ENCODE results near the gene SAP30. TPM values are rescaled to one million over a fixed set of nuclear protein-coding genes. Genes with fewer than 3 reads are reported as not detected.

SAP30 gene, protein sequence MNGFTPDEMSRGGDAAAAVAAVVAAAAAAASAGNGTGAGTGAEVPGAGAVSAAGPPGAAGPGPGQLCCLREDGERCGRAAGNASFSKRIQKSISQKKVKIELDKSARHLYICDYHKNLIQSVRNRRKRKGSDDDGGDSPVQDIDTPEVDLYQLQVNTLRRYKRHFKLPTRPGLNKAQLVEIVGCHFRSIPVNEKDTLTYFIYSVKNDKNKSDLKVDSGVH
- total RNA-seq: 23.1 and 24.9 TPM in 2 replicates

DNA sequence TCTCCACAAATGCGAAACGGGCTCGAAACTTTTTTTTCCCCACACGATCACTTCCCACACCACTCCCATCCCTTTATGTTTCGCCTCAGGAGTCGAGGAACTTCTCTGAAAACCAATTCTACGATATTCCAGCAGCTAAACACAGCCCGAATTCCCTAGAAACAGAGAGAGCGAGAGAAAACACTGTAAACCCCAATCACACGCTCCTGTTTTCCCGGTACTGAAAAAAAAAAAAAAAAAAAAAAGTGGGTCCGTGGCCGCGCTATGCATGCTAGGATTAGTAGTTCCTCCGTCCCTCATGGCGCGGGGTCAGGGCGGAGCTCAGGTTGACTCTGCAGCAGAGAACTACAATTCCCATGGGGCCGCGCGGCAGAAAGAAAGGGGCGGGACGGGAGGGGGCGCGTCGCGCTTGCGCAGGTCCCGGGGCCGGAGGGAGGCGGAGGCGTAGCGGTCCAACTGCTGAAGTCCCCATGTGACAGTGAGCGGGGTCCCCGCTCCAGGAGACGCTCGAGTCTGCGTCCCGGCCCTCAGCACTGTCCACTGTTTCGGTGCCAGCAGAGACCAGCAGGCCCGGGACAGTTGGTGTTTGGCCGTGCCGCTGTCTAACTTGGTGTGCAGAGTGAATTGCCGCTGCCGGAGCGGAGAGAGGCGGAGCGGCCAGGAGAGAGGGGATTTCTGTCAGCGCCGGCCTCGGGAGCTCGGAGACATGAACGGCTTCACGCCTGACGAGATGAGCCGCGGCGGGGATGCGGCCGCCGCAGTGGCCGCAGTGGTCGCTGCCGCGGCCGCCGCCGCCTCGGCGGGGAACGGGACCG is at the start of gene SAP30:
SAP30 (plus strand) TSS at position 478 of the 815 bp plus-strand sequence; CDS start at position 707, 229 bp downstream.
- intact Hi-C loops (cut with micrococcal nuclease): loop anchor here (1.0 to 2.0 kb wide), 4 partner anchors 36 to 913 kb away; partner anchors contain the start of genes CEP44, FBXO8, GALNT7 and HMGB2

DNA sequence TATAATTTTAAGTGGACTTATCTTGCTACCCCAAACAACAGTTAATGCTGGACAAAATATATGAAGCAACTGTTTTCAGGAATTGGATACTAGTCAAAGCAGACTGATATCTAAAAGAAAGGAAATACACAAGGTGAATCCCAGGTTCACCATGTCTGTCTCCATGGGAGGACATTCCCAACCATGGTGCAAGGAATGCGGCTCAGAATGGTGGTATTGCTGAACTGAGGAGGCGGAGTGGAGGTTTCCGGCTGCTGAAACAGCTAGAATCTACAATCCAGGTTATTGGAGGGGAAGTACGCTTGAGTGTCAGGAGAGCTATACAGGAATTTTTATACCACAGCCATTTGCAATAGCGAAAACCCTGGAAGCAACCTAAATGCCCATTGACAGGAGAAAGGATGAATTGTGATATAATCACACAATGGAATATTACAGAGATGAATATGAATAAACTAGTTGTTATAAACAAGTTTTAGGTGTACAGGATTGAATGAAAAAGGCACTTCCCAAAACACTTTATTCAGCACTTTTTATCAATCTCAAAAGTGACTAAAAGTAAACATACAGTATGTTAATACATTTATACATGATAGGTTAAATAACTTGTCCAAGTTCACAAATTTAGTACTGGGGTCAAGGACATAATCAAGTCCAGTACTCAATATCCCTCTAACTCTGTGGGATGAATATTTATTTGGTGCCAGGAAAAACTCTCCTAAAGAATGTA is 45.6 kb upstream of the SAP30 start:
- intact Hi-C loops (cut with micrococcal nuclease): no loop called here

DNA sequence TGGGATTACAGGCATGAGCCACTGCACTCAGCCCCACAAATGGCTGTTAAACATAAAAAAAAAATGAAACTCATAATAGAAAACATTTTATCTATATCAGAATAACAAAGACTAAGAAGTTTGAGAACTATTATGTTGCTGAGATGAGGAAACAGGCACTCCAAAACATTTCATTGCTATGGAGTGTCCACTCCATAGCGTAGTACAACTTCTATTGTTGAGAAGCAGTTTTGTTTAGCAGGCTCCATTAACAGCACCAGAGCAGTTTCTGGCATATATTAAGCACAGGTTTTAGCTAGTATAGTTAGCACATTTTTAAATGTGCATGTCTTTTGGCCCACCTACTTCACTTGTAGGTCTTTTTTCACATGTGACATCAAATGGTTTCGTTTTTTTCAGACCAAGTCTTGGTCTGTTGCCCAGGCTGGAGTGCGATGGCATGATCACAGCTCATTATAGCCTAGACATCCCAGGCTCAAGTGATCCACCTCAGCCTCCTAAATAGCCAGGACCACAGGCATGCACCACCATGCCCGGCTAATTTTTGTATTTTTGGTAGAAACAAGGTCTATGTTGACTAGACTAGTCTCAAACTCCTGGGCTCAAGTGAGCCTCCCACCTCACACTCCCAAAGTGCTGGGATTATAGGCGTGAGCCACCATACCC is 42.4 kb upstream of the SAP30 start:
- intact Hi-C loops (cut with micrococcal nuclease): no loop called here

DNA sequence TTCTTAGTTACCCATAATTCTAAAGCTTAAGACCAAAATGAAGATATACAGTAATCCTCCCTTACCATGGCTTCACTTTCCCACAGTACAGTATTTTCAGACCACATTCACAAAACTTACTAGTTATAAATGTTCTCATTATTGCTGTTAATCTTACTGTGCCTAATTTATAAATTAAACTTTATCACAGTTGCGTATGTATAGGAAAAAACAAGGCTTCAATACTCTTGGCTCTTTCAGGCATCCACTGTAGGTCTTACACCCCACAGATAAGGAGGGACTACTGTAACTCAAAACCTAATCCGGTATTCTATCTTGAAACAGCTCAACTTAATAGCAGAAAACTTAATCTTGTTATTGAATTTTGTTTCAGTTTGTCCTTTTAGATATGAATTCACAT is 40.2 kb upstream of the SAP30 start:
- intact Hi-C loops (cut with micrococcal nuclease): no loop called here

DNA sequence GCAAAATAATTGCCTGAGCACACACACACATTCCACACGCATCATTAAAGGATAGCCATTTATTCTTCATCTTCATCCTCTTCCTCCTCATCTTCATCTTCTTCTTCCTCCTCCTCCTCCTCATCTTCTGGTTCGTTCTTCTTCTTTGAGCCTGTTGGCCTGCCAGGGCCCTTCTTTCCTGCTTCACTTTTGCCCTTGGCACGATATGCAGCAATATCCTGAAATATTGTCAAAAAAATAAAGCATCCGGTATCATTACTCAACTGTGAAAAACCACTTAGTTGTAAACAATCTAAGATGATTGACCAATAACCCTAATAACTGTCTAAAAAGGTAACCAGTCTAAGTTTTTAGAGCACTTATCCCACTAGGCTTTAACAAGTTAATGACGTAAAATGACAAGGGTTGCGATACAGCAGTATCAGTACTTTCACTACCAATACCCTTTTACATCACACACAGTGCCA is 38.7 kb upstream of the SAP30 start:
- intact Hi-C loops (cut with micrococcal nuclease): no loop called here

DNA sequence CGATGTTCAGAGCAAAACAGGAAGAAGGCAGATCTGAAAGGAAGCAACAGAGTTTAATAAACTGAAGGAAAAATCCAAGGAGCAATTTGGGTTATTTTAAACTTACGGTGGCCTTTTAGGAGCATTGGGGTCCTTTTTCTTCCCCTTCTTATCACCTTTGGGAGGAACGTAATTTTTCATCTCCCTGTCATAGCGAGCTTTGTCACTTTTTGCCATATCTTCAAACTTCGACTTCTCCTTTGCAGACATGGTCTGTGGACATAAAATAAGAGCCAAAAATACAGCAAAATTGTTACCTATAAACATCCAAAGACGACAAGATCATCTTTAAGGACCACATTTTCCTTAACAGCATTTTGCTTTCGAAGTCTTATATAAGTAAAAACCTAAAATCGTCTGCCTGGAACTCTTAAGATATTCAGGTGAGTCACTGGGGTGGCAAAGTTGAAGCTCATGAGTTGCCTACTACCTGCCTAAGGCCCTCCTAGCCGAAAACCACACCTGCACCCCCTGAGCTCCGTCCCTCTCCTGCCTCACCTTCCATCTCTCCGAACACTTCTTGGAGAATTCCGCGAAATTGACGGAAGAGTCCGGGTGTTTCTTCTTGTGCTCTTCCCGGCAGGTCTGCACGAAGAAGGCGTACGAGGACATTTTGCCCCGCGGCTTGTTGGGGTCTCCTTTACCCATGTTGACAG is 37.6 kb upstream of the SAP30 start:
- intact Hi-C loops (cut with micrococcal nuclease): no loop called here

DNA sequence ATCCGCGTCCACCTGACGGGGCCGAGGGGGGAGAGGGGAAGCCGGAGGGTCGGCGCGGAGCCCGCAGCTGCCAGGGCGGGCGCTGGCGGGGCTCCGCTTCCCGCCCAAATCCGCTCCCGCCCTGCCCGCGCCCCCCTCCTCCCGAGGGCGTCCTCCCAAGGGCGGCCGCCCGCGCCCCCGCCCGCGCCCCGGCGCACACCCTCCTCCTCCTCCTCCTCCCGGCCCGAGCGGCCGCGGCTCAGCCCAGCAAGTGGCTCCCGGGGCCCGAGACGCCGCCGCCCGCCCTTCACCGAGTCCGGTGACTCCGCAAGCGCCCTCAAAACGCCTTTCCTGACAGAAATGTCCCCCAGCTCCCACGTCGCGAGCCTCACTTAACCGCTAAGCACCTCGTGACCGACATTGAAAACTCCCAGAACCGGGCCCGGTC is 37.1 kb upstream of the SAP30 start:
- intact Hi-C loops (cut with micrococcal nuclease): loop anchor here (1.0 kb wide), 3 partner anchors 37 to 950 kb away; partner anchors contain the start of genes CEP44, FBXO8 and SAP30

DNA sequence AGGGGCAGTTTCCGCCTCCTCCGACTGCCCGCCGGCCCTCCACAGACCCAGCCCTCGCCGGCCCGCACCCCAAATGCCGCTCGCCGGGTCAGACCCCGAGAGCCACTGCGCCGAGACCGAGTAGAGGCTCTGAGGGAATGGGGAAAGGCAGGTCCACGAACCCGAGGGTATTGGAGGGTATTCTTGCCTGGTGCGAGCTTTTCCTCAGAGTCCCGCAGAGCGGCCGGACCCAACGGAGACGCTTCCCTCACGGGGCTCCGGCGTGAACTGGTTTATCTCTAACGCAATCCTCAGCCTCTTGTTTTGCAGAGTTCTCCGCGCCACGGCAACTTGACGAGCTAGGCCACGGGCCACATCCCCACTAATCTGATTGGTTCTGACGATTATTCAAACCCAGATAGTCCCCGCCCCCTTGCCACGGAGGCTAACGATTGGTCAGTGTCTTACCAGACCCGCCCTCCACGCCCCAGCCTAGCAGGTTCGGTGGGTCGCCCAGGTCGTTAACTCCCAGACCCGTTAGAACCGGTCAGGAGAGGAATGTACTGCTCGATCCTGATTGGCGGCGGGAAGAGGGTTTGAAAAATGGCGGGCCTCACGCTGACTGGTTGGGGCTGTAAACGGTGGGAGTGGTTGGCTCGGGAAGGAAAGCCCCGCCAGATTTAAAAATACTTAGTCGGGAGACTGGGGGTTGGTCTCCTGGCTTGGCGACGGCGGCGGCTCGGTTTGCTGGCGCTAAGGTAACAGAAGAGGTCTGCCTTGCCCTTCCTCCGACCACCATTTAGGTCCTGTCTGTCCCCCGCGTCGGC is 36.5 kb upstream of the SAP30 start, which contains the start of gene HMGB2:
HMGB2 (minus strand) TSS at position 274 of the 806 bp plus-strand sequence. CDS start 709 bp downstream, outside the sequence.
- intact Hi-C loops (cut with micrococcal nuclease): loop anchor here (1.0 kb wide), 3 partner anchors 36 to 949 kb away; partner anchors contain the start of genes CEP44, FBXO8 and SAP30

DNA sequence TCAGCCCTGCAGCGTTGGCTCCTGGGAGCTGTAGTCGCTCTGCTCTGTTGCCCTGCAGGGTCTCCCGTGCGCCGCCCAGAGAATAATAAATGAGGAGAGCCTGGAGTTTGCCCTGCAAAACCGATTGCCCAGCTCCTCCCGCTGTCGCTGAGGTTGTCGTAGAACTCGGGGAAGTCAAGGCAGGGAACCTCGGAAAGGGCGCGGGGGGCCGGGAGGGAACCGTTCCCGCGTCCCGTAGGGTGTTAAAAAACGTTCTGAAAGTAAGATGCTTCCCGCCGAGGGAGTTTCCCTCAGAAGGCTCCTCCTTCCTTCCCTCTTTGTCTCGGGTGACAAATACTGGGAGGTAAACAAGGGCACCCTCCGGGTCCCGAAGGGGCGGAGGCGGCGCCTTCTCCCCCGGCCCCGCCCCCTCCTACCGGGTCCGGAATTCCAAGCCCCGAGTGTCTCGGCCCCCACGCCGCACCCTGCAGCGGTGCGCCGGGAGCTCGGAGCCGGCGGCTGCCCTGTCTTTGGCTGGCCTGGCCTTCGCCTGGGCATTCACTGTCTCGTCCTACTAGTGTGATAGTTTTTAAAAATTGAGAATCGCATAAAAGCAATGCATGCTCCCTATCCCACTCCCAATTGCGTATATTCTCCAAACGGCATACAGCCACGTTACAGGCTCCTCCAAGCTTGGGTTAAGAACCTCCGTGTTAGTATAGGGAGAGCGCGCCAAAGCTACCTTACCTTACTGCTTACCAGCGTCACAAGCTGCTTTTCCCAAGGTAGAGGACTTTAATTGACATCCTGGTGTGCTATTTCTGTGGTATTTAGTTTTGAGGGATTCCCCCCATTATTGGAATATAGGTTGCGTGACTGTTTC is 35.6 kb upstream of the SAP30 start:
- intact Hi-C loops (cut with micrococcal nuclease): loop anchor here (1.0 kb wide), 3 partner anchors 35 to 948 kb away; partner anchors contain the start of genes CEP44, FBXO8 and SAP30

DNA sequence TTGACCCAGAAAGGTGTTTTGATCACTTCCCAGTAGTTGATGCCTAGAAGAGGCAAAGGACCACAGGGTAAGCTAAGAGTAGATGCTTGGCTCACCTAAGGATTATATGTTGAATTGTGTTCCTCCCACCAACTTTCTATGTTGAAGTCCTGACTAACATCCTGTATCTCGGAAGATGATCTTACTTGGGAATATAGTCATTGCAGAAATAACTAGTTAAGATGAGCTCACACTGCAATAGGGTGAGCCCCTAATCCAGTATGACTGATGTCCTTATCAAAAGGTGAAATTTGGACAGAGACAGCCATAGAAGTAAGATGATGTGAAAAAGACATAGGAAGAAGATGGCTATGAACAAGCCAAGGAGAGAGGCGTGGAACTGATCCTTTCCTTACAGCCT is 33.3 kb upstream of the SAP30 start:
- intact Hi-C loops (cut with micrococcal nuclease): loop anchor here (1.0 kb wide), 1 partner anchor 8 kb away; no protein-coding TSS in a partner anchor

DNA sequence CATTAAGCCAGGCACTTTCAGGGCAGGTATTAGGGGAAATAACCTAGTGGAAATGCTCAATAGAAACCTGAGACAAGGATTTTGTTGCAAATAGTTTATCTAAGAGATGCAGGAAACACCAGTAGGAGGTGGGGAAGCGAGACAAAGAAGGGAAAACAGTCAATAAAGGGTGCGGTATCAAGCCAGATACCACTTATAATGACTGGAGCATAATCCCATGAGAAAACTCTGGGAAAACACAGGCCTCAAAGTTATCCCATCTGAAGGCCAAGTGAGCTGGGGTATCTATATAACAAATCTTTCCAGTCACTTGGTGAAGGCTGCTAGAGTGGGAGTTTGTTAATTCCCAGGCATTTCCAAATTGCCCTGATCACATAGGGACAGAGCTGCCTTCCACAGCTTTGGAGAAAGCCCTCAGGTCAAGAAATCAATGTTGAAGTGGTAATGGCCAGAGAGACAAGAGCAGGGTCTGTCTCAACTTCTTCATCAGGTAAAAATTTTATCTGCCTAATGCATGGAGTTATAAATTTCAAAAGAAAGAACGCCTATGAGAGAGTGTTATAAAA is 26.8 kb upstream of the SAP30 start:
- intact Hi-C loops (cut with micrococcal nuclease): no loop called here

DNA sequence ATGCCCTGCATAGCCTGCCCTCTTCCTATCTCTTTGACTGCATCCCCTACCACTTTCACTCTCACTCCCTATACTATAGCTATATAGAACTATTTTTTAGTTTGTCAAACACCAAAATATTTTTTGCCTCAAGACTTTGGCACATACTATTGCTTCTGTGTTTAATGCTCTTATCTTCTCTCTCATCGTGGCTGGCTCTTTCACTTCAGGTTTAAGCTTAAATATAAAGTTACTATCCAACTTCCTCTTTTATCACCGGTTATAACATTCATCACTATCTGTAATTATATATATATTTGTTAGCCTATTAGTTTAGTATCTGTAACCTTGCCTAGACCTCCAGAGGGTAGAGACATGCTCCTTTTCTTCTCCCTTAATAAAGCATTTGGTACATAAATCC is 25.1 kb upstream of the SAP30 start:
- intact Hi-C loops (cut with micrococcal nuclease): loop anchor here (1.0 kb wide), 1 partner anchor 8 kb away; no protein-coding TSS in a partner anchor

DNA sequence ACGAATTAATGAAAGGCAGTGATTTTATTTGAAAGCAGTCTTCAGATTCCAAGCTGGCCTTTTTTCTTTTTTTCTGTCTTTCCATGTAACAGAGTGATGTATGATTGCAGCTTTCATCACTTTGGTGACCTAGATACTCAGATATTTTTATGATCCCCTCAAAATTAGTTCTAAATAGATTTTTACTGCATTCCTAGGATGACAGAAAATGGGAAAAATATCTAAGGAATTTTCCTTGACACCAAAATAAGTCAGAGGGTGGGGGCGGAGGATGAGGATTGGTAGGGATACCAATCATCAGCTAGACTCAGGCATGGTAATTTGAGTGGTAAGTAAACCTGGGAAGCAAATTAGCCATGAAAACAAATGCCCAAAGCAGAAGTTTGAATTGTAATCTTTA is 24.7 kb upstream of the SAP30 start:
- intact Hi-C loops (cut with micrococcal nuclease): no loop called here

DNA sequence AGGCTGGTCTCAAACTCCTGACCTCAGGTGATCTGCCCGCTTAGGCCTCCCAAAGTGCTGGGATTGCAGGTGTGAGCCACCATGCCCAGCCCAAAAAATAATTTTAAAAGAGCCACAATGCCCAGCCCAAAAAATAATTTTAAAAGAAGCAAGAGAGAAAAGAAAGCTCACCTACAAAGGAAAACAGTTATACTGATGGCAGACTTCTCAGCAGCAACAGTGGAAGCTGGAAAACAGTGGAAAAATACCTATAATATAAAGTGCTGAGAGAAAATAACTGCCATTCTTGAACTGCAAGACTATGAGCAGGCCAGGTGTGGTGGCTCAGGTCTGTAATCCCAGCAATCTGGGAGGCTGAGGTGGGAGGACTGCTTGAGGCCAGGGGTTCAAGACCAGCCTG is 23.3 kb upstream of the SAP30 start:
- intact Hi-C loops (cut with micrococcal nuclease): no loop called here

DNA sequence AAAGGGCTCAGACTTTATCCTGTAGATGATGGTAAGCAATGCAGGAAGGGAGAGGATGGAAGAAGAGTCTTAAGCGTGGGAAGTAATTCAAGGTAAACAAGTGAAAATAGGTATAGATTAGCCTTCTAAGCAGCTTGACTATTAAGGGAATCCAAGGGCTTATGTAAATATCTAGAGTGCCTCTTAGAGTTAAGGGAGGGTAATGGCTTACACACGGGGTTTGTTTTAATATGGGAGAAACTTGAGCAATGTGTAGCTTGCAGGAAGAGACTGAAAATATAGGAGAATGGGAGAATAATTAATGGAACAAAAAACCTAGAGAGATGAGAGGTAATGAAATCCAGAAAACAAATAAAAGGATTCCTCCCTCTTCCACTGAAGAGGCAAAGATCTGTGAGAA is 12.8 kb upstream of the SAP30 start:
- intact Hi-C loops (cut with micrococcal nuclease): no loop called here

DNA sequence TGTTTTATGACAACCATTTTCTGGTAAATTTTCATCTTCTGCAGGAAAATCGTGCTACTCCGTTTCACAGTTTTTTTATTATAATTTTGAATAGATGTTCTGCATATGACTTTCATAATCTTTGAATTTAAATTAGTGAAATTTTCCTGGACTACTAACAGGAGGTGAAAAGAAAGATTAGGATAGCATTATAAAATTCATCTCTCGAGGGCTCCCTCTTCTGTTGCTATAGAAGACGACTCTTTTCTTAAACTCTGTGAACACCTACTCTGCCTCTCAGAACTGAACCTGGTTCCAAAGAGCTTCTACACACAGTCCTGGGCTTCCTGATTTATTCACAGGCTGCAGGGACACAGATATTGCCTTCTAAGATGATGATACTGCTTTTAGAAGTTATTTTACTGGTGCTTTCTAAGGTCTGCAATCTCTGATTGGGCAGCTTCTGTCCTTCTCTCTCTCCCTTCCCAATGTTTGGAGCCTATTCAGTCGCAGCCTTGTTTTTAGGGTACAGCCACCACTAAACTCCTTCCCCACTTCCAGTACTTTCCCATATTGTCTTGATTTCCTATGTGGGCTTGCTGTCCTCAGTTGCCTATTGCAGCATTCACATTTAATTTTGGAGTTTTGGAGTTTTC is 10.1 kb upstream of the SAP30 start:
- intact Hi-C loops (cut with micrococcal nuclease): no loop called here

DNA sequence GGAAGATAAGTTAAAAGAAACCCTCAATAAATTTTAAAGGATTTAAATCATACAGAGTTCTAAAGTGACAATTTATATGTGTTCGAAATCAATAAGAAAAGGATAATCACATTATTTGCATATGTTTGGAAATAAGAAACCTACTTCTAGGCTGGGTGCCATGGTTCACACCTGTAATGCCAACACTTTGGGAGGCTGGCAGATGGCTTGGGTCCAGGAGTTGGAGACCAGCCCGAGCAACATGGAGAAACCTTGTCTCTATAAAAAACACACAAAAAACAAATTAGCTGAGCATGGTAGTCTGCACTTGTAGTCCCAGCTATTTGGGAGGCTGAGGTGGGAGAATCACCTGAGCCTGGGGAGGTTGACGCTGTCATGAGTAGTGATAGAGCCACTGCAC is 8.1 kb upstream of the SAP30 start:
- intact Hi-C loops (cut with micrococcal nuclease): no loop called here
